Epidermal melanocyte (primary cell): ENCODE measurements around the gene CACNA1I.
A peak's percentile ranks its signal among the peaks of the same experiment; 100 is the strongest.

ENCODE experiments used
- DNase-seq: peaks from one replicate; pipeline ENCODE4 v3.0.0; 2011; ENCODE audit warnings: low spot score; ENCODE audit not compliant: insufficient read length

Gene CACNA1I

GRCh38 chr22:39535831-39536449, 34.6 kb upstream of the CACNA1I start:
- DNase-seq, result no peak

GRCh38 chr22:39536711-39537110, 33.8 kb upstream of the CACNA1I start:
- no peak for DNase-seq

- DNase-seq, result no peak
These were observed 32.6 kb upstream of the CACNA1I start for GRCh38 chr22:39537975-39538374.

- no peak for DNase-seq
These were observed 27.5 kb upstream of the CACNA1I start for GRCh38 chr22:39543095-39543494.

GRCh38 chr22:39545386-39546365, 24.9 kb upstream of the CACNA1I start:
- DNase-seq, result no peak

- DNase-seq, result no peak
These were observed 23.5 kb upstream of the CACNA1I start for GRCh38 chr22:39546889-39547586.

- DNase-seq, result no peak
These were observed 23.0 kb upstream of the CACNA1I start for GRCh38 chr22:39547587-39547947.

- no peak for DNase-seq
These were observed 17.1 kb upstream of the CACNA1I start for GRCh38 chr22:39553429-39553828.

- DNase-seq, result no peak
These were observed 16.4 kb upstream of the CACNA1I start for GRCh38 chr22:39554151-39554550.

GRCh38 chr22:39556970-39557841, 13.3 kb upstream of the CACNA1I start:
- no peak for DNase-seq

- DNase-seq, result no peak
These were observed 12.3 kb upstream of the CACNA1I start for GRCh38 chr22:39558254-39558727.

GRCh38 chr22:39558950-39559349, 11.6 kb upstream of the CACNA1I start:
- DNase-seq, result no peak

GRCh38 chr22:39559456-39560105, 11.0 kb upstream of the CACNA1I start:
- DNase-seq, result peak; percentile 55

GRCh38 chr22:39560127-39560526, 10.4 kb upstream of the CACNA1I start:
- no peak for DNase-seq

GRCh38 chr22:39562839-39563489, 7.6 kb upstream of the CACNA1I start:
- DNase-seq, result no peak

- DNase-seq, result no peak
These were observed 6.8 kb upstream of the CACNA1I start for GRCh38 chr22:39563571-39564428.

- DNase-seq, result no peak
These were observed 5.1 kb upstream of the CACNA1I start for GRCh38 chr22:39565414-39565944.

GRCh38 chr22:39567135-39567946, 3.2 kb upstream of the CACNA1I start:
- no peak for DNase-seq
